ENCODE data around the gene IL36A. TPM values are rescaled to one million over a fixed set of nuclear protein-coding genes. Genes with fewer than 3 reads are reported as not detected.

IL36A gene
- total RNA-seq, 1 donor, result not detected

DNA sequence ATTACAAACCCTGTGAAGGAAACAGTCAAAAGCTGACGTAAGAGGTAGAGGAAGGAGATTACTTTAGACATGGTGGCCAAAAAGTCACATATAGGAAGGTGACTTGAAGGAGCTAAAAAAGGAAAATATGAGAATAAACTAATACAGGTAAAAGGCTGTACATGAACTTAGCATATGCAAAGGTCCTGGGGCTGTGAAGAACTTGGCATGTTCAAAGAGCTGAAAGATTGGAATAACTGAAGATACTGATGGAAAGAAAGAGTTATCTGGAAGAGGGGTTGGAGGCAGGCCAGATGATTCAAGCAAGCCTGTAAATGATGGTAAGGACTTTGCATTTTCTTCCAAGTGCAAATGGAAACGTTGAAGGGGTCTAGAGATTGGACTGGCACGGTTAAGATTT is 13.2 kb downstream of the IL36A start:
- Histone ChIP-seq H2AFZ (ENCODE audit: low read length) (no peak overlapping the region), H3K9me3 (ENCODE audit: low read depth, low read length) (no peaks in the 10 kb centered on the region), H3K4me2 (ENCODE audit: insufficient read depth, low read length) (no peak overlapping the region), H3K79me2 (ENCODE audit: insufficient read depth, low read length) (no peaks in the 10 kb centered on the region), H3K4me3 (ENCODE audit: insufficient read depth, low read length) (no peak overlapping the region), H3K27me3 (ENCODE audit: insufficient read depth, low read length) (peaks cover 26% of the 10 kb centered on the region), H3K4me1 (ENCODE audit: insufficient read depth, low read length) (no peaks in the 10 kb centered on the region), H3K27ac (ENCODE audit: low read depth, low read length) (no peak overlapping the region), H4K20me1 (ENCODE audit: insufficient read depth, low read length) (no peaks in the 10 kb centered on the region), H3K36me3 (ENCODE audit: insufficient read depth, low read length) (no peaks in the 10 kb centered on the region)
- TF ChIP-seq, protein P1, sequence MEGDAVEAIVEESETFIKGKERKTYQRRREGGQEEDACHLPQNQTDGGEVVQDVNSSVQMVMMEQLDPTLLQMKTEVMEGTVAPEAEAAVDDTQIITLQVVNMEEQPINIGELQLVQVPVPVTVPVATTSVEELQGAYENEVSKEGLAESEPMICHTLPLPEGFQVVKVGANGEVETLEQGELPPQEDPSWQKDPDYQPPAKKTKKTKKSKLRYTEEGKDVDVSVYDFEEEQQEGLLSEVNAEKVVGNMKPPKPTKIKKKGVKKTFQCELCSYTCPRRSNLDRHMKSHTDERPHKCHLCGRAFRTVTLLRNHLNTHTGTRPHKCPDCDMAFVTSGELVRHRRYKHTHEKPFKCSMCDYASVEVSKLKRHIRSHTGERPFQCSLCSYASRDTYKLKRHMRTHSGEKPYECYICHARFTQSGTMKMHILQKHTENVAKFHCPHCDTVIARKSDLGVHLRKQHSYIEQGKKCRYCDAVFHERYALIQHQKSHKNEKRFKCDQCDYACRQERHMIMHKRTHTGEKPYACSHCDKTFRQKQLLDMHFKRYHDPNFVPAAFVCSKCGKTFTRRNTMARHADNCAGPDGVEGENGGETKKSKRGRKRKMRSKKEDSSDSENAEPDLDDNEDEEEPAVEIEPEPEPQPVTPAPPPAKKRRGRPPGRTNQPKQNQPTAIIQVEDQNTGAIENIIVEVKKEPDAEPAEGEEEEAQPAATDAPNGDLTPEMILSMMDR (IDR thresholded peaks at IDR 0.05; ENCODE audit: extremely low read depth, low read depth, low read length), result no peak
- DNase-seq (ENCODE audit: insufficient read length, low spot score, missing footprints), result no peak

DNA sequence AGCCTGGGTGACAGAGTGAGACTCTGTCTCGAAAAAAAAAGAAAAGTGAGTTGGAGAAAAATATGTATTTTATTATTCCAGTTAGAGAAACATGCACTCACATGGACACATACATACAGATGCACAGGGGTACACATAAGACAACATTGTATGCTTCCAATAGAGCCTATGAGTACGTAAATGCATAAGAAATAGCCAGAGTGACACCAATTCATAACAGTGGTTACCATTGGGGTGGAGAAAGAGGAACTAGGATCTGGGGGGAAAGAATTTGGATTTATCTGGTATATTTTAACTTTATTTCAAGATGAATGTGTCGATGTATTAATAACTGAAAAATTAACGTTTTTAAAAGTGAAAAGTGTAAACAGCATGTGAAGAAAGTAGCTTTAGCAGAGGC is 16.1 kb downstream of the IL36A start:
- Histone ChIP-seq H3K4me3 (ENCODE audit: insufficient read depth, low read length) (no peak overlapping the region), H3K79me2 (ENCODE audit: insufficient read depth, low read length) (no peaks in the 10 kb centered on the region), H3K27ac (ENCODE audit: low read depth, low read length) (no peak overlapping the region), H3K9me3 (ENCODE audit: low read depth, low read length) (no peaks in the 10 kb centered on the region), H3K4me2 (ENCODE audit: insufficient read depth, low read length) (no peak overlapping the region), H2AFZ (ENCODE audit: low read length) (no peak overlapping the region), H3K27me3 (ENCODE audit: insufficient read depth, low read length) (peaks cover 35% of the 10 kb centered on the region), H3K36me3 (ENCODE audit: insufficient read depth, low read length) (no peaks in the 10 kb centered on the region), H3K4me1 (ENCODE audit: insufficient read depth, low read length) (no peaks in the 10 kb centered on the region), H4K20me1 (ENCODE audit: insufficient read depth, low read length) (no peaks in the 10 kb centered on the region)
- TF ChIP-seq, protein P1 (IDR thresholded peaks at IDR 0.05; ENCODE audit: extremely low read depth, low read depth, low read length), result no peak
- no peak for DNase-seq (ENCODE audit: insufficient read length, low spot score, missing footprints)

DNA sequence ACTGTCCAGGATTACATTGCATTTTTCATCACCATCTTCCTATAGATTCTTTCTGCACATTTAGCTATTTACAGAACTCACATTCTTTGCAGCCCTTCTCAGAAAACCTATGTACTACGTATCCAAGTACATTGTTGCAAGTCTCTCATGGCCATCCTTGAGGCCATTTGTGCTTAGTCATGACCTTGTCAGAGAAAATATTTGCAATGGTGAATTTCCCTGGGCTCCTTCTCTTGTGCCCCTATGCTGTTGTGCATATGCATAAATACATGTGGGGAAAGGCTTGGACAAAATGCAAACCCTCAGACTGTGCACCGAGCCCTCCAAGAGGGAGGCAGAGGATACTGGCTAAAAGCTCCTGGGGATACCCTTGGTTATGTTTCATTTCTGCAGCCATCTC is 19.5 kb downstream of the IL36A start:
- TF ChIP-seq, protein P1 (IDR thresholded peaks at IDR 0.05; ENCODE audit: extremely low read depth, low read depth, low read length), result no peak
- Histone ChIP-seq H3K27ac (ENCODE audit: low read depth, low read length) (no peak overlapping the region), H3K79me2 (ENCODE audit: insufficient read depth, low read length) (no peaks in the 10 kb centered on the region)

DNA sequence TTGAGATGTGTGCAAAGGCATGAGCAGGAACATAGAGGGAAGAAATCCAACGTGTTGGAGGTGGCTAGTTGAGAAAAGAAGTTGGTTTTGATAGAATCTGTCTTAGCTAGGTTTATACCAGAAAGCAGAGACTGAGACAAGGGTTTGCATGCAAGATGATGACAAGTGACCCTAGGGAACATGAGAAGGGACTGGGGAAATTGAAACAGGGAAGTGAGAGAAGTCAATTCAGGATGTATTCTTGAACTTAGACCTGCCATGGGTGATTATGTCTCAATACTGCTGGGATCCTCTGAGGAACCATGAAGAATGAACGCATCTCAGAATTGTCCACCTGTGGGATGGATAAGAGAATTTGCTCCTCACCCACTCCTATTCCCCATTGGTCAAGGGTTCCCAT is 20.5 kb downstream of the IL36A start:
- no peaks in the 10 kb centered on the region for H3K36me3 ChIP-seq (ENCODE audit: insufficient read depth, low read length)
- no peaks in the 10 kb centered on the region for H3K4me1 ChIP-seq (ENCODE audit: insufficient read depth, low read length)
- DNase-seq (ENCODE audit: insufficient read length, low spot score, missing footprints), result no peak
- H3K79me2 ChIP-seq (ENCODE audit: insufficient read depth, low read length), result no peaks in the 10 kb centered on the region
- TF ChIP-seq, protein P1 (IDR thresholded peaks at IDR 0.05; ENCODE audit: extremely low read depth, low read depth, low read length), result no peak
- H3K9me3 ChIP-seq (ENCODE audit: low read depth, low read length), result no peaks in the 10 kb centered on the region
- H3K27me3 ChIP-seq (ENCODE audit: insufficient read depth, low read length), result peaks cover 52% of the 10 kb centered on the region
- no peaks in the 10 kb centered on the region for H4K20me1 ChIP-seq (ENCODE audit: insufficient read depth, low read length)
- no peak overlapping the region for H2AFZ ChIP-seq (ENCODE audit: low read length)
- no peak overlapping the region for H3K4me3 ChIP-seq (ENCODE audit: insufficient read depth, low read length)
- H3K27ac ChIP-seq (ENCODE audit: low read depth, low read length), result no peak overlapping the region
- H3K4me2 ChIP-seq (ENCODE audit: insufficient read depth, low read length), result no peak overlapping the region

More for the DNA sequence above, 19.5 kb downstream of the IL36A start:
- Histone ChIP-seq H3K4me3 (ENCODE audit: insufficient read depth, low read length) (no peak overlapping the region), H4K20me1 (ENCODE audit: insufficient read depth, low read length) (no peaks in the 10 kb centered on the region), H3K9me3 (ENCODE audit: low read depth, low read length) (no peaks in the 10 kb centered on the region), H3K36me3 (ENCODE audit: insufficient read depth, low read length) (no peaks in the 10 kb centered on the region), H3K4me2 (ENCODE audit: insufficient read depth, low read length) (no peak overlapping the region), H3K4me1 (ENCODE audit: insufficient read depth, low read length) (no peaks in the 10 kb centered on the region), H2AFZ (ENCODE audit: low read length) (no peak overlapping the region), H3K27me3 (ENCODE audit: insufficient read depth, low read length) (peaks cover 49% of the 10 kb centered on the region)
- no peak for DNase-seq (ENCODE audit: insufficient read length, low spot score, missing footprints)

Measured in osteoblast (primary cell).